ENCODE data around the gene EIF4A2.
"Not testable (repeated sequence)": the region's sequence is repeated elsewhere in the genome, so short reads cannot be mapped to it uniquely, and the experiment has no call there.

EIF4A2 gene

DNA sequence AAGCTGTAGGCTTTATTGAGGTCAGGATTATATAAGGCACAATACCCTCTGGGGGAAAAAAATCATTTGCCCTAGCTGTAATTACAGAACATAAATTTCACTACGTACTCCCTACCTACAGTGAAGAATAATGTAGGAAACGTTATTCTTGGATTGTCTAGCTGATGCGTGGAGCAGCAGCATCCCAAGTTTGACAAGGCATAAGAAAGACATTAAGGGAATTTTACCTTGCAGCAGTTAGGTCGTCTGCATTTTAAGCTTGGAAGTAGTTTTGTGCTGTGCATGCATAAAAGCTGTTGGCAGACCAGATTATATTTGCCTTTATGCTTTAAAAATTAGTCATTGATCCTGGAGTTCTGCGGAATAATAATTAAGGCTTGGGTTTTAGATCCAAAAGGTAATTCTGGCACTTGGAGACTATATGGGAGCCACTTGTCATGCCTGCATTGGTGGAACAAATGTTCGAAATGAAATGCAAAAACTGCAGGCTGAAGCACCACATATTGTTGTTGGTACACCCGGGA is 2.2 kb downstream of the EIF4A2 start:
- no peak for DNase-seq (ENCODE audit: low spot score)

DNA sequence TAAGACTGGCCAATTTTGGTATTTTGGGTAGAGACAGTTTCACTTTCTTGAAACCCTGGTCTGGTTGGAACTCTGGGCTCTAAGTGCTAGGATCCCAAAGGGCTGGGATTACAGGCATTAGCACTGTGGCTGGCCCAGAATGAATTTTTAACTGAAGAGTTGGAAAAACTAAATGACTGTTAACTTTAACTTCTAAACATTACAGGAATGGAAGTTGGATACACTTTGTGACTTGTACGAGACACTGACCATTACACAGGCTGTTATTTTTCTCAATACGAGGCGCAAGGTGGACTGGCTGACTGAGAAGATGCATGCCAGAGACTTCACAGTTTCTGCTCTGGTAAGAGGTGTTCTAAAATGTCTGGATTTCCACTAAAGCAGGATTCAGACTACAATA is 3.5 kb downstream of the EIF4A2 start:
- no peak for DNase-seq (ENCODE audit: low spot score)

DNA sequence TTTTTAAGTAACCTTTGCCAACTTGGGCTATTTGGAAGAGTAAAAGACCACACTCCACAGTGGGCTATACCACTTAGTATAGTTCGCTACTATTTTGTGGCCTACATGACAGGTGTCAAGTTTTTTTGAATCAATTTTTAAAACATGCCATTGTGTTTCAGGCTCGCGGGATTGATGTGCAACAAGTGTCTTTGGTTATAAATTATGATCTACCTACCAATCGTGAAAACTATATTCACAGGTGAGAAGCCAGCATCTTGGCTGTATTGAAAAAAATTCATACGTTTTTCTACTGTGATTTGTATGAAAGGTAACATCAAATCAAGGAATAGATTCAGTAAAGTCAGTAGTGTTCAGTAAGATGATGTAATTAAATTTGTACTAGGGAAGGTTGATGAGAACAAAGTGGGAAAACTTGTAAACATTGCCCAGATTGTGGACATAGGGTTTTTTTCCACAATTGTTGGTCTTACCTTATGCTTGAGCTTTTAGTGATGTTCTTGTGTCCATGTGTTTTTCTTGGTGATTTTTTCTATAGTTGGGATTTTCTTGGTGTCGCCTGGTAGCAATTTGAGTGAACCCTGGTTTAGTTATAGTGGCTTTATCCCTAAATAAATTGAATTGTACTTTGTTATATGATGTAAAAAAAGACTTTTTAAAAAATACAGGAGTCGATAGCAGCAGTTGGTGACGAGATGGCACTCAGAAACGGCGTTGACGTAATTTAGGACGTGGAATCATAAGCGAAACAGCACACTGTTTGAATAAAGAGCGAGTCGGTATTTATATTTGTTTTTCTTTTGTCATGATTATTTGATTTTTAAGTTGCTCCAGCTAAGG is 4.5 kb downstream of the EIF4A2 start:
- DNase-seq (ENCODE audit: low spot score): no peak

DNA sequence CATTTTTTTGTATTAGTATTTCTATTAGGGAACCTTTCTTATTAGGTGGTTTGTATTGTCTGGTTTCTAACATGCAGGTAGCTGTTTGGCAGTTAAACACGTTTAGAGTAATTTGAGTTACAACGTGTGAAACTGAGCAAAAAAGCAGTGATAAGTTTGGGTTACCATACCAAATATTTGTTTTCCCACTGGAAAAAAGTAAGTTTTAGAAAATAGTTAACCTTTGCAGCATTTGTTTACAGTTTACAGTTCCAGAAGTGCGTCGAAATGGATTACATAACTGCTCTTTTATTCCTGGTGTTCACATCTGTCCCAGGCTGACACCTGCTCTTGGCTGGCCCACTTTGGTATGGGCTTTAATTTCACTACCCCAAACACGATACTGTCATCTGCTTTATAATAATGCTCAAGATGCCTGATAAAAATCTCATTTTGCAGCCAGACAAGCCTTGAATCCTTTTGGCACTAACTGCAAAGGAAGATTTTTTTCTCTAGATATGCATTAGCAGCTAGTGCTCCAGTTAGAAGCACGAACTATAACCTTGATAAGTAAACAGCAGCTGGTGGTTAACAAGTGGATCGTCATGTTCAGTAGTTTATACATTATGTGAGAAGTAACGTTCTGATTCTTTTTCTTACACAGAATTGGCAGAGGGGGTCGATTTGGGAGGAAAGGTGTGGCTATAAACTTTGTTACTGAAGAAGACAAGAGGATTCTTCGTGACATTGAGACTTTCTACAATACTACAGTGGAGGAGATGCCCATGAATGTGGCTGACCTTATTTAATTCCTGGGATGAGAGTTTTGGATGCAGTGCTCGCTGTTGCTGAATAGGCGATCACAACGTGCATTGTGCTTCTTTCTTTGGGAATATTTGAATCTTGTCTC is 5.3 kb downstream of the EIF4A2 start:
- DNase-seq (ENCODE audit: low spot score): no peak

DNA sequence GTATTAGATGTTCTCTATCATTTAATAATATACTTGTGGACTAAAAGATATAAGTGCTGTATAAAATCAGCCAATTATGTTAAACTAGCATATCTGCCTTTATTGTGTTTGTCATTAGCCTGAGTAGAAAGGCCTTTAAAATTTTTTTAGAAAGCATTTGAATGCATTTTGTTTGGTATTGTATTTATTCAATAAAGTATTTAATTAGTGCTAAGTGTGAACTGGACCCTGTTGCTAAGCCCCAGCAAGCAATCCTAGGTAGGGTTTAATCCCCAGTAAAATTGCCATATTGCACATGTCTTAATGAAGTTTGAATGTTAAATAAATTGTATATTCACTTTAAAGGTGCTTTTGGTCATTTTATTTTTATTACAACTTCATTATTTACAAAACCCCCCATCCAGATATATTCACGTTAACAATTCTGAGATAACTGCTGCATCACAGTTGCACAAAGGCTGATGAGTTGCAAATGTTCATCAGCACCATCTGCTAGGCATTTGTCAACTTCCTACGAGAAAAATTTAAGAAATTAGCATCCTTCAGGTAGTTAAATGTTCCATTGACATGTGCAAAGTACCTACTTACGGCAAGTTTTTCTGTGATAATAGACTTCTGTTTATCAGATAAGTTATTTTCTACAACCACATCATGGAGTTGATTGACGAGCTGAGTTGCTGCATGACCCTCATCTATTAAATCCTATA is 6.3 kb downstream of the EIF4A2 start:
- DNase-seq (ENCODE audit: low spot score): no peak

DNA sequence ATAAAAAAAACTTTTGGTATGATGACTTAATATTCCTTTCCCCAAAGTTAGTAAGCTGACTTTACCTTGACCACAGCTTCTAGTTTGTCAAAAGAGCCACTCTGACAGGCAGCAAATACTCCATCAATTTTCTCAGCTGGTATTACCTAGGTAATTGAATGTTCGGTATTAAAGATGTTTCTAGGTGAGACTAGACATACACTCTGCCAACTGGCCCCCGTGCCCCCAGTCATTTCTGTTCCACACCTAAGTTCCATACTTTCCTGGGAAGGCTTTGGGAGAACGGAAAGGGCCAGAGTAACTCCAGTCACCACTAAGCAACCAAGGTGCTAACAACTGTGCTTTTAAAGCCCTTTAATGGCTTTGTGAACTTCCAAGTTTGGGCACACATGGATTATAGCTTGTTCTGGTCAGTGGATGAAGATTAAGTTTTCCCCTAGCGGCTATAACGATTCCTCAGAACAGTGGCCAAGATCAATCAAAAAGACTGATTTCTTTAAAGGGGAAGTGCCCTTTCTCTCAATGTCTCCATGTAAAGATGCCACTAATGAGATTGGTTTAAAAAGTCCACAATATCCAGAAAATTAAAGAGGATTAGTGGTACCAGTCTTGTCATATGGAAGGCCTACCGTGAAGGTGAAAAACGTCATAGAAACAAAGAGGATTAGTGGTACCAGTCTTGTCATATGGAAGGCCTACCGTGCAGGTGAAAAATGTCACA is 7.0 kb downstream of the EIF4A2 start:
- DNase-seq (ENCODE audit: low spot score): no peak

DNA sequence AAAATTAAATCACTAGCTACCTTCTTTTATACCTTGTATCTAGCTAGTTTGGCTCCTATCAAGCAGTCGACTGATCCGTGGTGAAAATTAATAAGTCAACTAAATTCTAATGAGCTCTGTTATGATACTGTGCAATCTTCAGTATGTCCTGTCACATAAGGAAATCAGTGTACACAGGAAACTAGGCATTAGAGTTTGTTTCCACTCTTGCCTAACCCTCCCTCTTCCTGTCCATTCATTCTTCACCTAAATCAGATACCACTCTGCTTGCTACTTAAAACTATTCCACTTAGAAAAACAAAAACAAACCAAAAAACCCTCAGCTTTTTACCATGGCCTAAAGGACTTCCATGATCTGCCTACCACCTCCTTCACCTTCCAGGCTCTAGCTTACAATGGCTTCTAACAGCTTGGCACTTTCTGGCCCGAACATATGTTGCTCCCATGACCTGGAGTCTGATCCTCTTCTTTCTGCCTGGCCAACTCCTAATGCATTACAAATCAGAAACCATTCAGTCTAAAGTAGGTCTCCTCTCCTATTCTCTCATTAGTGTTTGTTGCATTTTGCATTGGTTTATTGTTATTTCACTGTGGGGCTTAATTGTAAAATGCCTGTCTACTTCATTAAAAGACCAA is 15.0 kb downstream of the EIF4A2 start:
- DNase-seq (ENCODE audit: low spot score): no peak

DNA sequence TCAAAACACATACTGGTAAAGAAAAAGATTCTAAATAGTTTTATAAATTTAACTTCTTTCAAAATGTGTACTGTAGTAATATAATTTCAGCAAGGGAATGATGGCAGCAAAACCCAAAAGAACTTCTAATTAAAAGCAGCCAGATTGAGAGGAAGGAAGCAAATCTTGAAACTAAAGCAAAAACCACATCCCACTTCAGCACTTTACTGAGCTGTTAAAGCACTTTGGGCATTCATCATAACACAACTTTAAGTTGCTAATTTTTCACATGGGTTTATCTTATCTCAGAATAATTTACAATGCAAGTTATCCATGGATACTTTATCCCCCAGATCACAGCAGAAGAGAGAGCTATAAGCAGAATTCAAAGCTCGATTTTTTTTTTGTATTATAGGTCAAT is 16.9 kb downstream of the EIF4A2 start:
- DNase-seq (ENCODE audit: low spot score): no peak

DNA sequence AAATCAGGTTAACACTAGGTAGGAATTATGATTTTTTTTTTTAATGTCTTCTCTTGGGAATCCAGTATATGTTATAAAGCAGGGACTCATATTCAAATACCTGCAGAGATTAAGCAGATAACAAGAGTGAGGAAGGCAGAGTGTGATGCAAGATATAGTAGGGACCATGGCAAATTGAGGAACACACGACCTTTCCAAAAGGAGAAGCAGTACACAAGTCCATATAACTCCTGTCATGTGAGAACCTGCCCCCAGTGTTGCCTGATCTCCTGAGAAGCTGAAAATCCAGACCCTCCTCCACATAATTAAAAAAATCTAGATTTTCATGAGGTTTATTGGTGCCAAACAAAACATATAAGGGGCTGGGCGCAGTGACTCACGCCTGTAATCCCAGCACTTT is 19.3 kb downstream of the EIF4A2 start:
- DNase-seq (ENCODE audit: low spot score): no peak

DNA sequence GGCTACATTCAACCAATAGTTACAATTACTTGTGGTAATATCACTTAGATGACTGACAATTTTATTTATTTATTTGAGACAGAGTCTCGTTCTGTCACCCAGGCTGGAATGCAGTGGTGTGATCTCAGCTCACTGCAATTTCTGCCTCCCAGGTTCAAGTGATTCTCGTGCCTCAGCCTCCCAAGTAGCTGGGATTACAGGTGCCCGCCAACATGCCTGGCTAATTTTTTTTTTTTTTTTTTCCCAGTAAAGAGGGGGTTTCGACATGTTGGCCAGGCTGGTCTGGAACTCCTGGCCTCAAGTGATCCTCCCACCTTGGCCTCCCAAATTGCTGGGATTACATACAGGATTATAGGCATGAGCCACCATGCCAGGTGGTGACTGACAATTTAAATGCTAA is 20.1 kb downstream of the EIF4A2 start:
- not testable (repeated sequence) for DNase-seq (ENCODE audit: low spot score)

DNA sequence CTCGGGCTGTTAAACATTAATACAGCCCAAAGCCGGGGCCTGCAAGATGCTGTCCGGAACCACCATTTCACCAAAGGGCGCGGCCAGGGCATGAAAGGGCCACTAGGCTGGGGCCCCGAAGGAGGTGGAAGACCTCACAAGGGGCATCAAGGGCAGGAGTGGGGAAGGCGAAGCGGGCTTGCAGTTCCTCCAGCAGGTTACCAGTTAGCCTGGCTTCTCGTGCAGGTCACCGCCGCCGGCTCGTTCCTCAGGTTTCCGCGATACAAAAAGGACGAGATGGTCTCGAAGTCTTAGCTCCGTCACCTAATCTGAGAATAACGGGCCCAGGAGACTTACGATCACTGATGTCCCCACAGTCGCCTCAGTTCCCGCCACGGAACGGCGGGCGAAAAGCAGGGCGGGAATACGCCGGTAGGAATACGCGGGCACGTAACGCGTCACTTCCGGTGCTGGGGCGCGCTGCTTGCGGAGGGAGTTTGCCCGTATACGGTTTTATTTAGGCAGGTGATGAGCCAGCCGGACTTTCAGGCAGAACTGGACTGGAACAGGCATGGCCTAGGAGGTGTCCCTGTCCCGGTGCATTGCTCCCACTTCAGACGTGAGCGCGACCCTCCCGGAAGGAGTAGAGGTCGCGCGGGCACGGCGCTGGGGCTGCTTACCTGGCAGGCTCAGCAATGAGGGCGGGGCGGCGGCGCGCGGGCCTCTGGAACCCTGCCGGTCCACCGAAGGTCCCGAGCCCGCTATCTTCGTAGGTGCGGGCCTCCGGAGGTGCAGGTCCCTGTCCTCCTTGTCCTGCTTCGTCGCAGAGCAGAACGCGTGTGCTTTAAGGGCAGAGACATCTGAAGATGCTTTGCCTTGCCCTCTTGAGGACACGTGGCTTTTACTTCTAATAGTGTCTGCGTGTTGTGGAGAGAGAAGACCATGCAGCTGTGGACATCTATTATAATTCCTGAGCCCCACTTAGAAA is 23.0 kb downstream of the EIF4A2 start, which contains the start of gene RFC4:
RFC4 (minus strand) TSS at position 394 of the 967 bp plus-strand sequence. CDS start 1,769 bp downstream, outside the sequence.
- peak; percentile 74 for DNase-seq (ENCODE audit: low spot score)

DNA sequence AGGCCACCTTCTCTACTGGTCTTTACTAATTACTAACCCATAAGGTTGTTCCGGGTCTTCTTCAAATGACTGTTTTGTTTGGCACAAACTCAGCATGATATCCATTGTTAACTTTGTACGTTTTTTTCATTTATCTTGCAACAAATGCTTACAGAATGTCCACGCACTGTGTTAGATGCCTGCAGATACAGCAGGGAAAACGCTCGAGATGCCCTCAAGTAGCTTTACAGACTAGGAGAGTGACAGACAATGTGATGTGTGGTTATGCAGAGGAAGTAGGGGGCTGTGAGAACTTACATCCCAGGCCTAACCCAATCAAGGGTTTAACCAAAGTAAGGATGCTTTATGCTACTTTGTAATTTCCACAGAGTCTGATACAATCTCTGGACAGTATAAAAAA is 23.9 kb downstream of the EIF4A2 start:
- no peak for DNase-seq (ENCODE audit: low spot score)

DNA sequence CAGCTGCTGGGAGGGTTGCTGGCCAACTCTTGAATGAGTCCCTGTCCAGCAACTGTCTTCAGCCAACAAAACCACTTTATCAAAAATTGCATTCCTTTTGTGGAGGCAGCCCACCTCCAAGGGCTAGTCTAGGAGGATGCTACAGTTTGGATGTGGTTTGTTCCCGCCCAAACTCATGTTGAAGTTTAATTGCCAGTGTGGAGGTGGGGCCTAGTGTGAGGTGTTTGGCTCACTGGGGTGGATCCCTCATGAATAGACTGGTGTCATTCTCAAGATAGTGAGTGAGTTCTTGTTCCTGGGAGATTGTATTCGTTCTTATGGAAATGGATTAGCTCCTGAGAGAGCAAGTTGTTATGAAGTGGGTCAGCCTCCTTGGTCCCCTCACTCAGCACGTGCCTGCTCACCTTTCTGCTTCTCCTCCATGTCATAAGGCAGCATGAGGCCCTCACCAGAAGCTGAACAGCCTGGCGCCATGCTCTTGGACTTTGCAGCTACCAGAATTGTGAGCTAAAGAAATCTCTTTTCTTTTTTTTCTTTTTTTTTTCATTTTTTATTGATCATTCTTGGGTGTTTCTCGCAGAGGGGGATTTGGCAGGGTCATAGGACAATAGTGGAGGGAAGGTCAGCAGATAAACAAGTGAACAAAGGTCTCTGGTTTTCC is 27.1 kb downstream of the EIF4A2 start:
- no peak for DNase-seq (ENCODE audit: low spot score)

DNA sequence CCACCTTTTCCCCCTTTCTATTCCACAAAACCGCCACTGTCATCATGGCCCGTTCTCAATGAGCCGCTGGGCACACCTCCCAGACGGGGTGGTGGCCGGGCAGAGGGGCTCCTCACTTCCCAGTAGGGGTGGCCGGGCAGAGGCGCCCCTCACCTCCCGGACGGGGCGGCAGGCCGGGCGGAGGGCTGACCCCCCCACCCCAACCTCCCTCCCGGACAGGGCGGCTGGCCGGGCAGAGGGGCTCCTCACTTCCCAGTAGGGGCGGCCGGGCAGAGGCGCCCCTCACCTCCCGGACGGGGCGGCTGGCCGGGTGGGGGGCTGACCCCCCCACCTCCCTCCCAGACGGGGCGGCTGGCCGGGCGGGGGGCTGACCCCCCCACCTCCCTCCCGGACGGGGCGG is 27.9 kb downstream of the EIF4A2 start:
- not testable (repeated sequence) for DNase-seq (ENCODE audit: low spot score)

DNA sequence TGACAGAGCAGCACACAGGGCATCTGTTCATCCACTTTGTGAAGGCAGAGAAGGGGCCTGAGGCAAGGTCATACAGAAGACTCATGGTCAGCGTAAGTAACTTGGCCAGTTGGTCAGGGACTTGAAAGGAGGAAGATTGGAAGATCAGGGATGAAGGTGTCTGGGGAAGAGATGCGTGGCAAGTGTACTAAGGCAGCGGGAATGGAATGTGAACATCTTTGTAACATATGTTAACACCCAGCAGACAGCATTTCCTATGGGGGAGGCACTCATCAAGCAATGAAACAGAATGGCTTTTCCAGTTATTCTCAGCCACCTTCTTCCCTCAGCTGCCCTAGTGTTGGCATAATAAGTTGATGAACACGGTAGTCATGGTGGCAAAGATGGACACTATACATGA is 30.7 kb downstream of the EIF4A2 start:
- DNase-seq (ENCODE audit: low spot score): no peak

DNA sequence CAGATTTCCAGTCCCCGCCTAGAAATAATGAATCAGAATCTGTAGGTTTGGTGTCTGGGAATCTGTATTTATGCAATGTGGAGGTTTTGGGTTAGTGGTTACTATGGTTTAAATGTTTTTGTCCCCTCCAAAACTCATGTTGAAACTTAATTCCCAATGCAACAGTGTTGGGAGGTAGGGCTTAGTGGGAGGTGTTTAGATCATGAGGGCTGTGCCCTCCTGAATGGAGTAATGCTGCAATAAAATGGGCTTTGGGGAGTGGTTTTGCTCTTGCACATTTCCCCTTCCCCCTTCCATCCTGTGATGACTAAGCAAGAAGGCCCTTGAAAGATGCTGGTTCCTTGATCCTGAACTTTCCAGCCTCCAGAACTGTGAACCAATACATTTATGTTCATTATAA is 32.1 kb downstream of the EIF4A2 start:
- no peak for DNase-seq (ENCODE audit: low spot score)

DNA sequence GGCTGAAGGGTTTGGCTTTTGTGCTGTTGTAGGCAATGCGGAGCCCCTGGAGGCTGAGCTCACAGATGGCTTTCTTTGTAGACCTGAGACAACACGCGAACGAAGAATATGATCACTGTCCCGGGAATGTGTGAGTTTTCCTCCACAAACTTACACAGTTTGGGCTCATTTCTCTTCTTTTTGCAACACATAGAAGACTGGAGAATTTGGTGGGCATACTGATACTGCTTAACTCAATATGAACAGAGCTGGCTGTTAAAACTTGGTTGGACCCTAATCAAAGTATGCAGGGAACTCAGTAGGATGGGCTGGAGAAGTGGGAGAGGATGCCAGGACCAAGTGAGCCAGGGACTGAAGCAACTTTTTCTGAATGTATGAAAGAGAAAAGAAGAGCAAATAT is 35.1 kb downstream of the EIF4A2 start:
- no peak for DNase-seq (ENCODE audit: low spot score)

DNA sequence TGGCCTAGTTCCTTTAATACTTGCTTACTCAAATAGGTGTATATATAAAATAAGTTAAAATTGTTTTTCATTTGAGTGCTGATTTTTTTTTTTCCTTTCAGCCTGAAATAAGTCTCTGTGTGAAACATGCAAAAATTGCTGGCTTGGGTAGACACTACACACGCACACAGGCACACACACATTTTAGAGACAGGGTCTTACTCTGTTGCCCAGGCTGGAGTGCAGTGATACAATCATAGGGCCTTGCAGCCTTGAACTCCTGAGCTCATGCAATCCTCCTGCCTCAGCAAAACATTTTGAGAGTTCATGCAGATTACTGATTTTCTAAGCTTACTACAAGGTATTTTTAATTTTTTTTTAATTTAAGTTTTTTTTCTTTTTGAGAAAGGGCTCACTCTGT is 35.6 kb downstream of the EIF4A2 start:
- no peak for DNase-seq (ENCODE audit: low spot score)
